Measurements from ENCODE around the gene BBS12.

The BBS12 gene

DNA sequence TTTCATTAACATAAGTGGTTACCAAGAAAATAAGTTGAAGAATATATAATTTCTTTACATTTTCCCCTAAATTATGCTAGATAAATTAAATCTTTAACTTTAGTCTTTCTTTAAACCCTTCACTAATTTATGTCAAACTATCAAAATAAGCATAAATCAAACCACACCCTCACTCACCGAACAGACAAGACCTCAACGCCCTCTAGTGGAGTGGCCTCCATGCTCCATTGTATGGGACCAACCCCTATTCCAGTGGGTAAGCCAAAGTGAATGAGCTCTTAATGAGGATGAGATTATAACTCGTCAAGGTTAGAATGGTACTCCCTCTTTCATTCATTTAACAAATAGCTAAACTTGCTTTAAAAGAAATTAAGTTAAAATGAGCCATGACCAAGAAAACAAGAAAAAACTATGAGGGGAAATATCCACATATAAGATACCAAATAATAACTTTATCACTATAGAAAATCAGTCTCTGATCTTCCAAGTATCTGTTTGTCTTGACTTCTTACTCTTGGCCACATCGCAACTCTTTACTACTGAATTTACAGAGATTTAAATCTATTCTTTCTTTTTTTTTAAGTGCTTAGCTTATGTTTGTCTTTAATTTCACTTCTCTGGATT, 15.6 kb upstream of the BBS12 start:
- DNase-seq: no peak

DNA sequence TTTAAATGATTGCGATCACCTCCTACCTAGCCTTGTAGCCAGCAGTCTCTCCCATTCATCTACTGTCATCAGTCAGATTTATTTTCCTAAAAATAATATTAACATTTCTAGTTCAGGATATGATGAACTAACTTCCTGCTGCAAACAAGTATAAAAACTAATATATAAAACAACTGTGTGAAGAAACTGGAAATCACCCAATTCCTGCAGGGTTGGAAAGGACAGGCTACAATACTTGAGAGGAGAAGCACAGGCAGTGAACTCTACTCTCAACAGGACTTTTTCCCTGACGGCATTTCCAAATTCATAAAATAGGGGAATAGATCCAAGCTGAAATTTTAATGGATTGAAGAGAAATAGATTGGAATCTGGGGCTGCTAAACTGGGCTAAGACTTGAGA, 14.2 kb upstream of the BBS12 start:
- no peak for DNase-seq

DNA sequence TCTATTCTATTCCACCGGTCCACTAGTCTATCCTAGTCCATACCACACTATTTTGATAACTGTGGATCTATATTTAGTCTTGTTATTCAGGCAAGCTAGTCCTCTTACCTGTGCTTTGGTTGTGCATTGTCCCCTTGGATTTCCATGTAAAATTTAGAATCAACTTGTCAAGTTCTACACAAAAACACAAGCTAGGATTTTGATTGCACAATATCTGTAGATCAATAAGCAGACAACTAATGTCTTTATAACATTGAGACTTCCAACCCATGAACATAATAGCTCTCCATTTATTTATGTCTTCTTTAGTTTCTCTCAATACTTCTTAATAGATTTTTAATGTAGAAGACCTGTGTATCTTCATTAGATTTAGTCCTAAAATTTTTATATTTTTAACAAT, 10.2 kb upstream of the BBS12 start:
- no peak for DNase-seq

DNA sequence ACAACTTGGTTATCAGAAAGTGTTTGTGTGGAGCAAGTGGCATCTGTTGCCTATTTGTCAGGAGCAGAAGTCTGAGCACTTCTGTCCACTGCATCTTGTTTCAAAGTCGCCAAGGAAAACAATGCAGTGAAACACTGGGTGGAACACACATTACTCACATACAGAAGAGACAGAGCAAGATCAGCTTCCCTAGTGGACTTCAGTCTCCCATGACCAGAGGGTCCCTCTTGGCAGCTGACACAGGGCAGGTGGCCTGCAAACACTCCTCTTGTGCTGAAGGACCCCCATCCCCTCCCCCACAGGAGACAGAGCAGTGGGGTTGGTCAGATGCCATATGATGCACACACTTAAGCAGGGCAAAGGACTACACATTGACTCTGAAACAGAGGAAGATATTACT, 3.6 kb upstream of the BBS12 start:
- DNase-seq: no peak

DNA sequence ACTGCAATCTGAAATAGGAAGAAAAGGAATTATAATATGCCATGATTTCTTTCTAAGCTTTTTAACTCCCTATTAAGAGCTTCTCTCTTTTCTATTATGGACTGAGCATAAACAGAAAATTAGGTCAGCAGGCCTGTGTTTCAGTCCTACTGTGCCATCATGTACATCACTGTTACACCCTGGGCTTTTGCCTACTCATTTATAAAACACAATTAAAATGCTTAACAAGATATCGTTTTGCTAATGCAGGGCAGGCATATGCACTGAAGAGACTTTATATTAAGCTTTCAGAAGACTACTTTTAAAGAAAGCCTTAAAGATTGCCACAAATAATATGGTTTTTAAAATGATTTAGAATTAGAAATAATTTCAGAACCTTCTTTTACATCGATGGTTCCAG, 828 bp upstream of the BBS12 start:
- DNase-seq: no peak

DNA sequence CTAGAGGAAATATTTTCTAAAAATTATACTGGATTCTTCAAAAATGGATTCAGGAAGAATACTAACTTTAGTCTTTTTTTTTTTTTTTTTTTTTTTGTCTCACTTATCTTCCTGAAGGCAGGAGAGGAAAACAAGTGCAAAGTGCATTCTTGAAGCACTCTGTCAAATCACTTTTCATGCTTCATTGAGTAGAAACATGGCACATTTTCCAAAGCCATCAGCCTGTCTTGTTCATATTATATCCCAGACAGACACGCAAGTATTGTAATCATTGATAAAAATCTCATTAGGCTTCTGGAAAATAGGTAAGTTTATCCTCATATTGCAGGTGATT, 1.2 kb downstream of the BBS12 start:
- no peak for DNase-seq

DNA sequence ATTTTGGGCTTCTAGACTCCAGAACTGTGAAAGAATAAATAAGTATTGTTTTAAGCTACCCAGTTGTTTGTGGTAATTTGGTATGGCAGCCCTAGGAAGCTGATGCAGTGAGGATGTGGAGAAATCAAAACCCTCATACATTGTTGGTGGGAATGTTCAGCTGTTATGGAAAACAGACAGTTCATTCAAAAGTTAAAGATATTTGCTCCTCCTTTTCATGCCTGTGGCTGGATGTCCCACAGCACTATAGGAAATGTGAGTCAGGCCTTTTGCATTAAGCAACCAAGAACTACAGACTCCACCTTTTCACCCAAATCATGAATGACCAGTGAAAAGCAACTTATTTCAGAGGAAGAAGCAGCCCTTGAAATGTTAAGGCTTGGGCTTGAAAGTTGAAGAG, 6.7 kb downstream of the BBS12 start:
- no peak for DNase-seq

DNA sequence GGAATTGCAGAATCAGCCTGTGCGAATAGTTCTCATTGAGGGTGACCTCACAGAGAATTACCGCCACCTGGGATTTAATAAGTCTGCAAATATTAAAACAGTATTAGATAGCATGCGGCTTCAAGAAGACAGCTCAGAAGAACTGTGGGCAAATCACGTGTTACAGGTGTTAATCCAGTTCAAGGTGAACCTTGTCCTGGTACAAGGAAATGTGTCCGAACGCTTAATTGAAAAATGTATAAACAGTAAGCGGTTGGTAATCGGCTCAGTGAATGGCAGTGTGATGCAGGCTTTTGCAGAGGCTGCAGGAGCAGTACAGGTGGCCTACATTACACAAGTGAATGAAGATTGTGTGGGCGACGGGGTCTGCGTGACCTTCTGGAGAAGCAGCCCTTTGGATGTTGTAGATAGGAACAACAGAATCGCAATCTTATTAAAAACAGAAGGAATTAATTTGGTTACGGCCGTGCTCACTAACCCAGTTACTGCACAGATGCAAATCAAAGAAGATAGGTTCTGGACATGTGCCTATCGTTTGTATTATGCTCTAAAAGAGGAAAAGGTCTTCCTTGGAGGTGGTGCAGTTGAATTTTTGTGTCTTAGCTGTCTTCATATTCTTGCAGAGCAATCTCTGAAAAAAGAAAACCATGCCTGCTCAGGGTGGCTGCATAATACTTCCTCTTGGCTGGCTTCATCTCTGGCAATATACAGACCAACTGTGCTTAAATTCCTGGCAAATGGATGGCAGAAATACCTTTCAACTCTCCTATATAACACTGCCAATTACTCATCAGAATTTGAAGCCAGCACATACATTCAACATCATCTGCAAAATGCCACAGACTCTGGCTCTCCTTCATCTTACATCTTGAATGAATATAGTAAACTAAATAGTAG, 10.7 kb downstream of the BBS12 start:
- no peak for DNase-seq

DNA sequence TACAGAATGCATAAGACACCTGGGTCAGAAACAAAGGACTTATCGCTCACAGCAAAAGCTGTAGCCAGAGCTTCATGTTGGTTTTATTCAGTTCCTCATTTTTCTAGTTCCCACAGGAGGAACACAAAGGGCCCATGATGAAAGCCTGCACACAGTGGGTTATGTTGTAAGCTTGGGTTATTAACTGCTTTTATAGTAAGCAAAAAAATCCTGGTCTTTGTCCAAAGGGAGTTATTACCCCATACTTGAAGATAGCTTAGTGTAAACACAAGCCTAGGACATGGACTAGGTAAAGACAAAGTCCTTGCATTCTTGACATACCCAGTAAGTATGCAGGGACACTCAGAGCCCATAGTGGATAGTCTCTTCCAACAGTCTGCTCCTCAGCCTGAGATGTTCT, 11.7 kb downstream of the BBS12 start:
- no peak for DNase-seq

DNA sequence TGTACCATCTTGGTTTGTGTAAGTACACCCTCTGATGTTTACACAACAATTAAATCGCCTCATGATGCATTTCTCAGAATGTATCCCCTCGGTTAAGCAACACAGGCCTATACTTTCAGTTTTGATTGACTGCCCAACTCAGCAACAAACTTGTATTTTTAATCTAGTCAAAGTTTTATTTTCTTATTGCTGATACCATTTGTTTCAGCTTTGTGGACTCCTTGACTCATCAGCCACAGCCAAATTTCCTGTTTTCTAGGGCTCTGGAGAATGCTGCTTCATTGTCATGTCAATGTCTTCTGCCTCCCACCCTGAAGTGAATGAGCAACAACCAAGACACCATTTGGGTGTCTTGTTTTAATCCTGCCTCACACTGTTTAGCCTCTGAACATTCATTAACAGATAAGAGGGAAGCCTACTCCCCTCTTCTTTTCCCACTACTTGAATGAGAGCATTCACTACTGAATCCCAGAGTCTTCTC, 14.0 kb downstream of the BBS12 start:
- DNase-seq: no peak

DNA sequence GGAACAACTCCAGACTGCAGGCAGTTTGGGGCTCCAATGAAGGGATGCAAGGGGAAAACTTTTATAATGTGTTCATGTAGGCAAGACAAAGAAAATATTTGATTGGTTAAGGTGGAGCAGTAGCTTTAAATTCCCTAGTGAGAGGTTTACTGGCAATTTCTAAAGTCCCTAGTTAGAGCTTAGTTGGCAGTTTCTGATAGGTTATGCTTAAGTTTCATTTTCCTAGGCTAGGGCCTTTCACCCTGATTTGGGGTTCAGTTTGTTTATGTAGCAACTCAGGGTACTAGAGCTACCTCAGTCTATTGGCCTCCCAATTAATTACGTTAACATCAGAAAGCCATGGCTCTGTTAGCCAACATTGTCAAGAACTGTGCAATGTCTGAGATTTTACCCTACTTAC, 14.6 kb downstream of the BBS12 start:
- no peak for DNase-seq

DNA sequence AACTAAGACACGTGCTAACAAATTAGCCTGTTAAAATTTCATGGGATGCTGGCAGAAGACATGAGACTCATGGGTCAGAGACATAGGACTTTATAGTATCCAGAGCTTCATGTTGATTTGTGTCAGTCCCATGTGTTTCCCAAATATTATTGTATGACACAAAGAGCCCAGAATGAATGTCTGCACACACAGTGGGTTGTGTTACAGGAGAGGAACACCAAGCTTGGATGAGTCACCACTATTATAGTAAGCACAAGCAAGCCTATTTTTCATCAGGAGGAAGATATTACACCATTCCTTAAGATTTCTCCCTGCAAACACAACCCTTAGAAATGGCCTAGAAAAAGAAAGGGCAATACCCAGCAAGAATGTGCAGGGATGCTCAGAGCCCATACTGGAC, 15.4 kb downstream of the BBS12 start:
- no peak for DNase-seq

DNA sequence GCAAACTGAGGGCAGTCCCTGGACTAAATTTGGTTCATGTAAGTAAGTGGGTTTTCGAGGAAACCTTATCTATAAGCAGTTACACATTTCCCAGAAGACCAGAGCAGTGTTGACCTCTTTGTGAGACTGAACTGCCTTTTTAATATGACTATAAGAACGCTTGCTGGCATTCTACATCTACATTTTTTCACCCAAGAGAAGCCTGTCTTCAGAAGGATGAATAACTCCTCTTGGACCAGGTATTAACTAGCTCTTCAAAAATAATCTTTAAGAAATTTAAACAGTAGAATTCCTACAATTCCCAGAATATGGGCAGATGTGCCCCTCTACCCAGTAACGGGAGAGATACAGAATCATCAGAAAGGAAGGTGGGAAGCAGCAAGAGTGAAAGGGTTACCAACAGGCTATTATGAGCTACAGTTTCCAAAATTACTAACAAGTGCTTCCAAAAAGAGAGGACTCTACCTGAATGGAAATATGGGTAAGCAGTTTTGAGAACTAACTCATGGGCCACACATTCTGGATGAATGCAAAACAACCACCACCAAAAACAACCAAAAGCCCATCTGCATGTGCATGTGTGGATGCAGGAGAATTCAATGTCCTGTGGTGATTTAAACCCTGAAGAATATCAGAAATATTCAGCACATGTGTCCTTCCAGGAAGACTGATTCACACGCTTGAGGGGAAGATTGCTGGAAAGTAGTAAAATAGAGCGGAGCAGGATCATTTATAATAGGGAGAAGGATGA, 17.4 kb downstream of the BBS12 start:
- no peak for DNase-seq

DNA sequence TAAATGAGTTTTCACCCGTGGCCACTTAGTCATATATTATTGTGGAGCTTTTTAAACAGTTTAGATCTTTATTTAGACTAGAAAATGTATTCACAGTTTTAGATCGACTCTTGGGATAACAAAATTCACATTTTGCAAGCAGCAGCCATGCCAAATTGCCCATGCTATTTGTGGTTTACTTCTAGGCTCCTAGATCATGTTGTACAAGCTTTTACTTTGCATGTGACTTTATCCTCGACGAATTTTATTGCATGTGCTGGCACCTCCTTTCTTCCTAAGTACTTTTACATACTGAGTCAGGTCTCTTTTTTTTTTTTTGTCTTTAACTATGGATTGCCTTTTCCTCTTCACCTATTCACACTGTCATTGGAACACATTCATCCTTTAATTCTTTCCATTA, 23.2 kb downstream of the BBS12 start:
- DNase-seq: no peak

DNA sequence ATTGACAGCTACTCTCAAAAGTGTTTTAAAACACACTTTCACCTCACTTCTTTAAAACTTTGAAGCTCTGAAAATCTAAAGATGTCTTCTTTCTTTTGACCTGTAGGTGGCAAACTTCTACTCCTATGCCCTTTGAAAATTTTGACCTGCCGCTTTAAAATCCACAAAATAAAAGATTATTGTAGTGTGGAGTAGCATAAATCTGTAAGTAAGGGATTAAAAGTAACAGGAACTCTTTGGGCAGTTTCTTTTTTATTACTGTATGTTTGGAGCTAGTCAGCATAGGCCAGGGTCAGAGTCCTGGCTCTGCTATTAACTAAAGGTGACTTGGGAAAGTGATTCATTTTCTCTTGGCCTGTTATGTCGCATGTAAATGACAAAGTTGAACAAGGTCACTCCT, 25.5 kb downstream of the BBS12 start:
- peak; percentile 8 for DNase-seq

DNA sequence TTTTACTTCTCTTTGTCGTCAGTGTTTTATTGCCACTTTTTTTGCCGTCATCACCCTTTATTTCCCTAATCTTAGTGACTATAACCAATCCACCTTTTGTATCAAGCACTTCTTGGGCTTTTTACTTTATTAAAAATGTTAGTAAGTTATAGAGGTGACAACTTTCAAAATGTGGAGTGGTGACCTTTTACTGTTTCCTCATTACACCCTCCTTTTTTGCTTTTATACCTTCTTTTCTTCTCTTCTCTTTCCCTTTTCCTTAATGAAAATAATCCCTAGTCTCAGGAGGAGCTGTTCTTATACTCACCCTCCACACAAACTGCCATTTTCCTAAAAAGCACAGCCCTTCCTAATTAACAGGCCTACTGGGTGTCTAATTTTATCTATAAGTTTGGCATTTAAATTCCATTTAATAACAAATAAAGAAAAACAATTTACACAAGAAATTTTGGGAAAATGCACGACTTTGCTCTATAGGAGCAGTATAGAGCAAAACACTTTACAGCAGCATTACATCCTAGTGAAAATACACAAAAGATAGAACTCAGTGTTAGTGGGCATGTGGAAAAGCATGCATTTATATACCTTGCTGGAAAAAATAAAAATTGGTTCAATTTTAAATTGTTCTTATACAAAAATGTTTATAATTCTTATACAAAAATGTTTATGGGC, 27.3 kb downstream of the BBS12 start:
- DNase-seq: no peak

DNA sequence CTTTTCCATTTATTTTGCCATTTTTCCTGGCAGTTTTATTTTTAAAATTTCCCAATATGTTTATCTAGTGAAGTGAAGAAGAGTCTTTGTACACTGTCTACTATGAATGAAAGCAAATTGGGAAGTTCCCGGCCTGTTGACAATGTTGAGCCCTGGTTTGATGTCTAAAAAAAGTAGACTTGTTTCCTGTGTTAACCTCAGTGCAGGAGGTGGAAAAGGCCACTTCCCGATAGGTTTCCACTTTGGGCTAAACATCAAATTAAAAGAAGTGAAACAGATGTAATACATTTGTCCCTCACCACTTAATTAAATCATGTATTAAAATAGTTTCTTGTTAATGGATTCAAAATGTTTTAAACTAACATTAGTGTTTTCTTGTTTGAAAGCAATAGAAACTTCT, 30.0 kb downstream of the BBS12 start:
- no peak for DNase-seq

DNA sequence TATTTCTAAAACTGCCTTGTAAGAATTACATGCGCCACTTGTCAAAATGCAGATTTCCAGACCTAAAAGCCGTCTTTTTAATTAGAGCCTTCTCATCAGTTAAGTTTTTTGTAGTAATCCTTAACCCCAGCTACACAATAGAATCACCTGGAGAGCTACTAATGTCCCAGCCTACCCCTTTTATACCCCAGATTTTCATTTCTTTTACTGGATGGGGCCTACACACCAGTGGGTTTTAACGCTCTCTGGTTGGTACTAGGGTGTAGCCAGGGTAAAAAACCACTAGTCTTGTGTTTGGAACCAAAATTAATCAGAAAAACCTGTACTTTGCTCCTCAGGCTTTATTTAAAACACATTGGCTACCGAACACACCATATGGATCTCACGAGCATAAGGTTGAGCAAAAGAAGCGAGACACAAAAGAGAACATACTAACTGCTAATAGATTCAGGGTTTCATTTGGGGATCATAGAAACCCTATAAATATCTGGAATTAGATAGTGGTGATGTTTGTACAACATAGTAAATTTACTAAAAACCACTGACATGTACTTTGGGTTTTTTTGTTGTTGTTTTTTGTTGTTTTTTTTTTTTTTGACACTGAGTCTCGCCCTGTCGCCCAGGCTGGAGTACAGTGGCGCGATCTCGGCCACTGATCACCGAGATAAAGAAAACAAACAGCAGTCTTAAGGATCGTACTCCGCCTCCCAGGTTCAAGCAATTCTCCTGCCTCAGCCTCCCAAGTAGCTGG, 30.6 kb downstream of the BBS12 start:
- DNase-seq: no peak

DNA sequence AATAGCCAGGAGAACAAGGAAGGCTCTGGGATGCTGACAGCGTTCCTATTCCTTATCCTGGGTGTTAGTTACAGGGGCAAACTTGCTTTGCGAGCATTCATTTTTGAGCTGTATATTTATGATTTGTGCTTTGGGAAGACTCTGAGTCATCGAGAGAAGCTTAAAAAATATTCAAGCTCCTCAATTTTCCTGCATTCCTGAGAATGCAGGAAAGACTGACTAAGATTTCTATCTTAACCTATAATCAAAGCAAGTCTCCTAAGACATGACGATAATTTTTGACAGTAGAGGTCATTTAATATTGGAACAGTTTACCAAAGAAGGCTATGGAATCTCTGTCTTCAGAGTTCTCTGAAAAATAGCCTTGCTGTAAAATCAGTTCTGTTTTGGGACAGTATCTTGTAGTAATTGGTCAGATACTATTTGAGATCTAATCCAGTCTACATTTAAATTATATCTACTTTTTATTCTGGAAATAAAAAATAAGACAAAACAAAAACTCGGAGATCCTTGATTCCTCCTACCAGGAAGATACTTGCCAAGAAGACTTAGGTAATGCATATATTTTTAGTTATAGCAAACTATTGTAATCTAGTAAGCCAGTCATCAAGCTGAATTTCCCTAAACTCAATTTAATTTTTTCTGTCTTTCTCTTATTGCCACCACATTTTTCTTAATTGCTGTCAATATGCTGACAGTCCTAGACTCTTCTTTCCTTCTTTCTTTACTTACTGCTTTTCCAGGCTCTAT, 31.7 kb downstream of the BBS12 start:
- DNase-seq: no peak

DNA sequence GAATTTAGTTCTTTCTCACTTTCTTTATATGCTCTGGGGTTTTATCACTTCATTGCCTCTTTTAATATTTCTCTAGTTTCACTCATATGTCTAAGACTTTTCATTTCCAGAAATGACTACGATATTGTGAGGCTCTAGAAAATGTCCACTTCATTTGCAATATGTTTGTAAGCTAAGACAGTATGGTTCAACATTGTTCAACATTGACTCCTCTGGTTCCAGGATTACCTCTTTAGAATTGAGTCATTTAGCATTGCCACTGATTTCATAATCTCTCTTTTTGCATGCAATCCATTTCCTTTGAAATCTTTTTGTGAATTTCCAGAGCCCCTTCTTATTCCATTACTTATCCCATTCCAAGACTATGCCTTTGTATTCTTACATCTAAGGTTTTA, 32.3 kb downstream of the BBS12 start:
- no peak for DNase-seq

DNA sequence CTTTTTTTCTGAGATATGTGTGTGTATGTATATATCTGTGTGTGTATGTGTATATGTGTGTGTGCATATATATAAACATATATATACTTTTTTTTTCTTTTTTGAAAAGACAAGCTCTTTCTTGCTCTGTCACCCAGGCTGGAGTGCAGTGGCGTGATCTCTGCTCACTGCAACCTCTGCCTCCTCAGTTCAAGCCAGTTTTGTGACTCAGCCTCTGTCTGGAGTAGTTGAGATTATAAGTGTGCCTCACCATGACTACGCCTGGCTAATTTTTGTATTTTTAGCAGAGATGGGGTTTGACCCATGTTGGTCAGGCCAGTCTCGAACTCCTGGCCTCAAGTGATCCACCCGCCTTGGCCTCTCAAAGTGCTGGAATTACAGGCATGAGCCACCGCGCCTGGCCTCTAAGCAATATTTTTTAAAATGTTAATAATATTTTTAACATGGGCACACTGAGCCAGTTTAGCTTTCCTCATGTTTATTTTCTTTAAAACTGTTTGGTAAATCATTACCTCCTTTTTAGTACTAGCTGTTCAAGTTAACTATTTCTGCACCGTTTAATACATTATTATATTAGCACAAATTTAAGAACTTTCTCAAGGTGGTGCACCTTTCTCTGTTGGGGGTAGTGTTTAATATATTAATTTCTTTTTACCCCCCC, 33.3 kb downstream of the BBS12 start:
- DNase-seq: no peak
